GM23248 (cell line): ENCODE results near the gene EID2. TPM values are rescaled to one million over a fixed set of nuclear protein-coding genes. Genes with fewer than 3 reads are reported as not detected.
A peak's percentile ranks its signal among the peaks of the same experiment; 100 is the strongest.

Experiments
- DNase-seq: peaks from one replicate; pipeline ENCODE4 v3.0.0-alpha.2; 2015
- H2AFZ ChIP-seq: fragments of 200-600 bp; sonication (generic); 2 replicates; pipeline ENCODE4 v1.6.1; 2016; ENCODE audit warnings: antibody characterized with exemption
- H3F3A ChIP-seq: fragments of 200-600 bp; sonication (generic); 2 replicates; pipeline ENCODE4 v1.6.1; 2016; ENCODE audit warnings: mild to moderate bottlenecking, antibody characterized with exemption, mixed run types; ENCODE audit not compliant: insufficient read depth
- H3K27ac ChIP-seq: fragments of 200-600 bp; sonication (generic); 2 replicates; pipeline ENCODE4 v1.5.1; 2016; ENCODE audit warnings: mild to moderate bottlenecking
- H3K27me3 ChIP-seq: fragments of 200-600 bp; sonication (generic); replicated peaks from 2 replicates; pipeline ENCODE4 v1.6.1; 2016; ENCODE audit warnings: mild to moderate bottlenecking; ENCODE audit not compliant: insufficient read depth
- H3K36me3 ChIP-seq: fragments of 200-600 bp; sonication (generic); 2 replicates; pipeline ENCODE4 v1.6.1; 2016; ENCODE audit warnings: low read depth, mild to moderate bottlenecking
- H3K4me1 ChIP-seq: fragments of 200-600 bp; sonication (generic); 2 replicates; pipeline ENCODE4 v1.6.1; 2016; ENCODE audit warnings: mild to moderate bottlenecking; ENCODE audit not compliant: insufficient read depth
- H3K4me2 ChIP-seq: fragments of 200-600 bp; sonication (generic); one replicate; pipeline ENCODE4 v1.6.1; 2016; ENCODE audit warnings: mild to moderate bottlenecking; ENCODE audit not compliant: unreplicated experiment
- H3K4me3 ChIP-seq: fragments of 200-600 bp; sonication (generic); 2 replicates; pipeline ENCODE4 v1.5.1; 2016; ENCODE audit warnings: mild to moderate bottlenecking
- H3K79me2 ChIP-seq: fragments of 200-600 bp; sonication (generic); 2 replicates; pipeline ENCODE4 v1.6.1; 2016; ENCODE audit warnings: mild to moderate bottlenecking; ENCODE audit not compliant: insufficient read depth
- H3K9ac ChIP-seq: fragments of 200-600 bp; sonication (generic); 2 replicates; pipeline ENCODE4 v1.6.1; 2016; ENCODE audit warnings: mild to moderate bottlenecking
- H3K9me2 ChIP-seq: fragments of 200-600 bp; sonication (generic); 2 replicates; pipeline ENCODE4 v1.6.1; 2016; ENCODE audit warnings: mixed run types, mild to moderate bottlenecking, moderate library complexity; ENCODE audit not compliant: insufficient read depth
- H3K9me3 ChIP-seq: fragments of 200-600 bp; sonication (generic); one replicate; pipeline ENCODE4 v1.6.1; 2017; ENCODE audit warnings: low read depth
- H4K20me1 ChIP-seq: fragments of 200-600 bp; sonication (generic); 2 replicates; pipeline ENCODE4 v1.6.0; 2016; ENCODE audit not compliant: insufficient read depth
- EZH2 ChIP-seq: fragments of 200-600 bp; sonication (generic); IDR thresholded peaks from 2 replicates; pipeline ENCODE4 v1.6.1; 2018; ENCODE audit warnings: antibody characterized with exemption, mild to moderate bottlenecking; ENCODE audit not compliant: insufficient read depth, poor library complexity, severe bottlenecking
- EZH2phosphoT487 ChIP-seq: fragments of 200-600 bp; sonication (generic); IDR thresholded peaks from 2 replicates; pipeline ENCODE4 v1.6.1; 2018; ENCODE audit warnings: antibody characterized with exemption, moderate library complexity, mild to moderate bottlenecking, low read depth; ENCODE audit not compliant: insufficient read depth
- WGBS, 2 experiments: methylation state at CpG; one replicate each; pipeline ENCODE4 v1.1.6; 2015 to 2017; ENCODE audit warnings: low lambda C conversion rate in 2 of 2, low coverage in 1 of 2; ENCODE audit errors: missing lambda C conversion rate in 2 of 2; 5-methylcytosine and 5-hydroxymethylcytosine counted together
- in situ Hi-C: fragments of 300-500 bp; cut with MboI; formaldehyde crosslinking; loops from 2 replicates; pipeline ENCODE4 v1.15.0; 2020
- polyA plus RNA-seq: library from polyadenylated mRNA; unstranded; fragments of >200 nt; fragmentation: Nextera tagmentation; extraction: Ambion mirVana; gene quantifications from 2 replicates; pipeline ENCODE4 v1.2.1, GENCODE V29; 2016
- total RNA-seq: library from RNA; depleted of rRNA; stranded (reverse); fragments of >200 nt; shearing (Covaris generic); gene quantifications from 2 replicates; pipeline ENCODE4 v1.2.3, GENCODE V29; 2014

Gene EID2
- total and polyA plus RNA-seq, 2 experiments from 2014 or later, result 14.3 to 14.9 TPM

DNA sequence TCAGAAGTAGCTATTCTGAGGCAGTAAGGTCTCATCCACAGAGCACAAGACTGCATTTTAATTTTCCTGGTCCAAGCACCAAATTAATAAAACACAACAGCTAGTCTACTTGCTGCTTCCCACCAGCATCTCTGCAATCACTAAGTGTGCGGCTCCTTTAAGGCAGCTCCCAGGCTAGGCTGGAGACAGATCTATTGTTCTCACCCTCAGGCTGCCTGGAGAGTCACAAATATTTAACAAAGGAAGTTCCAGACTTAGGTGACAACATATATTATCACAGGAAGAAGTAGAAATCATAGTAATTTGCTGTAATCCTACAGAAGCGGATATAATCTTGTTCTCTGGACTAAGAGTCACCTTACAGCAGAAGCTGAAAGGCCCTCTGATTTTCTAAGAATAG is 2.2 kb upstream of the EID2 start:
- Histone ChIP-seq H3K27me3 (peaks cover 7% of the 10 kb centered on the region; the same call in 1 of the 2 replicates), H4K20me1 (no peaks in the 10 kb centered on the region), H3K9me2 (no peaks in the 10 kb centered on the region), H2AFZ (no peak overlapping the region), H3K4me1 (peaks cover 8% of the 10 kb centered on the region), H3F3A (peaks cover 7% of the 10 kb centered on the region; the same call in 1 of the 2 replicates), H3K79me2 (peaks cover 23% of the 10 kb centered on the region), H3K4me3 (no peak overlapping the region), H3K9ac (no peak overlapping the region), H3K4me2 (no peak overlapping the region), H3K9me3 (no peaks in the 10 kb centered on the region), H3K36me3 (no peaks in the 10 kb centered on the region), H3K27ac (no peak overlapping the region)
- TF ChIP-seq EZH2phosphoT487, result no peak
- no peak for TF ChIP-seq EZH2
- in situ Hi-C loops, result no loop called here
- 52 to 56% methylated on average over 2 of the region's 2 CpGs for WGBS, 2 experiments
- DNase-seq, result no peak

- H3K9ac ChIP-seq, result peak overlapping the region; percentile 26; the same call in 1 of the 2 replicates
- in situ Hi-C loops, result no loop called here
These were observed 342 bp upstream of the EID2 start for GRCh38 chr19:39540333-39540673.

DNA sequence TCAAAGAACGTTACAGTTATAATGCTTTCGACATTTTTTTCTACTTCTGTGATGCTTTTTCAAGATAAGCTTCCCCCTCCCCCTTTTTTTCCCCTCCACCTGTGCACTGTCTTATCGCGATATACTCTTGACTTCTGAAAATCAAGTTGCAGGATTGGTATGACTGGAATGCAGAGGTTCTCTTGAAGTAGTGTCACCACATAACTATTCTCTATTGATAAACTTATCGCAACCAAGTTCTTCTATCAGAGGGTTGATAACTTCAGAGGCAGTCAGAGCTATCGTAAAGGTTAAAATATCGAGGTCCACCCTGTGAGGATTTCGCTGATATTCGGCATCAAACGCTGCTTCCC is 820 bp downstream of the EID2 start:
- in situ Hi-C loops, result no loop called here

More at GRCh38 chr19:39540333-39540673, 342 bp upstream of the EID2 start:
- Histone ChIP-seq H3K27me3 (no peaks in the 10 kb centered on the region), H3K4me2 (peak overlapping the region; percentile 74), H3K27ac (no peak overlapping the region), H3K9me2 (no peaks in the 10 kb centered on the region), H3K36me3 (no peaks in the 10 kb centered on the region), H3K79me2 (peaks cover 24% of the 10 kb centered on the region), H2AFZ (peak overlapping the region; percentile 87), H4K20me1 (no peaks in the 10 kb centered on the region), H3K4me1 (peaks cover 8% of the 10 kb centered on the region), H3K9me3 (no peaks in the 10 kb centered on the region), H3K4me3 (peak overlapping the region; percentile 89), H3F3A (peaks cover 7% of the 10 kb centered on the region; the same call in 1 of the 2 replicates)
- DNase-seq, result no peak
- TF ChIP-seq EZH2, result no peak
- TF ChIP-seq EZH2phosphoT487, result no peak
- WGBS, 2 experiments, result 9% methylated on average over 10 of the region's 10 CpGs

DNA sequence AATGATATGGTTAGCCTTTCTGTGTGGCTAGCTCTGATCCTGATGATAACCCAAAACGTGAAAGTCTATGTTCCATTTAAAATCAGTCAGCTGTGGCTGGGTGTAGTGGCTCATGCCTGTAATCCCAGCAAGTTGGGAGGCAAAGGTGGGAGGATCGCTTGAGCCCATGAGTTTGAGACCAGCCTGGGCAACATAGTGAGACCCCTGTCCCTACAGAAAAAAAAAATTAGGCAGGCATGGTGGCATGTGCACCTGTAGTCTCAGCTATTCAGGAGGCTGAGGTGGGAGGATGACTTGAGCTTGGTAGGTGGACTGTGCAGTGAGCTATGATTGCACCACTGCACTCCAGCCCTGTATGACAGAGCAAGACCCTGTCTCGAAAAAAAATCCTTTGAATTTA is 6.2 kb downstream of the EID2 start:
- H3F3A ChIP-seq, result peaks cover 1% of the 10 kb centered on the region; the same call in 1 of the 2 replicates
- TF ChIP-seq EZH2 (no peak), EZH2phosphoT487 (no peak)
- H3K9me2 ChIP-seq, result no peaks in the 10 kb centered on the region
- H2AFZ ChIP-seq, result no peak overlapping the region
- no peaks in the 10 kb centered on the region for H3K27me3 ChIP-seq
- no peak overlapping the region for H3K4me2 ChIP-seq
- H3K9ac ChIP-seq, result no peak overlapping the region
- no peaks in the 10 kb centered on the region for H3K36me3 ChIP-seq
- H4K20me1 ChIP-seq, result no peaks in the 10 kb centered on the region
- in situ Hi-C loops, result no loop called here
- H3K9me3 ChIP-seq, result no peaks in the 10 kb centered on the region
- 44 to 48% methylated on average over 3 of the region's 3 CpGs for WGBS, 2 experiments
- H3K79me2 ChIP-seq, result peaks cover 55% of the 10 kb centered on the region
- H3K4me1 ChIP-seq, result peaks cover 20% of the 10 kb centered on the region
- DNase-seq, result no peak
- H3K27ac ChIP-seq, result no peak overlapping the region
- no peak overlapping the region for H3K4me3 ChIP-seq

More for the DNA sequence above, 820 bp downstream of the EID2 start:
- no peaks in the 10 kb centered on the region for H3K9me2 ChIP-seq
- no peaks in the 10 kb centered on the region for H3K36me3 ChIP-seq
- peak overlapping the region; percentile 76 for H3K27ac ChIP-seq
- peaks cover 7% of the 10 kb centered on the region; the same call in 1 of the 2 replicates for H3F3A ChIP-seq
- H3K4me3 ChIP-seq, result peak overlapping the region; percentile 89
- no peaks in the 10 kb centered on the region for H3K9me3 ChIP-seq
- H3K79me2 ChIP-seq, result peaks cover 24% of the 10 kb centered on the region
- H3K9ac ChIP-seq, result peak overlapping the region; percentile 84
- H3K4me1 ChIP-seq, result peaks cover 8% of the 10 kb centered on the region
- peak overlapping the region; percentile 87 for H2AFZ ChIP-seq
- WGBS, 2 experiments, result 1% methylated on average over 10 of the region's 10 CpGs
- TF ChIP-seq EZH2 (no peak), EZH2phosphoT487 (no peak)
- no peaks in the 10 kb centered on the region for H4K20me1 ChIP-seq
- no peaks in the 10 kb centered on the region for H3K27me3 ChIP-seq
- no peak for DNase-seq
- H3K4me2 ChIP-seq, result peak overlapping the region; percentile 95
